Sigmoid colon (tissue), 7 donors: ENCODE data around the gene ETV5. TPM values are rescaled to one million over a fixed set of nuclear protein-coding genes. Genes with fewer than 3 reads are reported as not detected.

Source experiments
- DNase-seq: peaks from one replicate; pipeline ENCODE4 v3.0.0-alpha.2; 2019
- H3K27ac ChIP-seq, 4 donors: fragments of 200-600 bp; sonication (generic); one replicate each; pipeline ENCODE4 v1.5.1; 2016 to 2019; ENCODE audit warnings: mild to moderate bottlenecking in 1 of 4
- H3K27me3 ChIP-seq, 3 donors: fragments of 200-600 bp; sonication (generic); one replicate each; pipeline ENCODE4 v1.5.1; 2019; ENCODE audit warnings: mild to moderate bottlenecking in 1 of 3
- H3K36me3 ChIP-seq, 4 donors: fragments of 200-600 bp; sonication (generic); one replicate each; pipeline ENCODE4 v1.5.1; 2016 to 2019
- H3K4me1 ChIP-seq, 4 donors: fragments of 200-600 bp; sonication (generic); one replicate each; pipeline ENCODE4 v1.5.1; 2017 to 2019
- H3K4me3 ChIP-seq, 4 donors: fragments of 200-600 bp; sonication (generic); one replicate each; pipeline ENCODE4 v1.5.1; 2017 to 2019; ENCODE audit warnings: mild to moderate bottlenecking in 2 of 4, moderate library complexity in 1 of 4
- H3K9me3 ChIP-seq, 4 donors: fragments of 200-600 bp in 3 of 4; sonication (generic) in 3 of 4; one replicate each; pipeline versions ENCODE4 v1.5.1 to v1.6.1; 2013 to 2019
- EP300 ChIP-seq, 4 donors: sonication (generic); formaldehyde crosslinking; IDR thresholded peaks; one replicate each; pipeline ENCODE4 v1.6.1; 2017; ENCODE audit warnings: antibody characterized with exemption in 4 of 4
- POLR2A ChIP-seq, 2 donors: fragments of 450-650 bp; IDR thresholded peaks; one replicate each; pipeline ENCODE4 v1.6.1; 2016; ENCODE audit warnings: antibody characterized with exemption in 2 of 2, mild to moderate bottlenecking in 2 of 2, moderate library complexity in 2 of 2
- POLR2AphosphoS5 ChIP-seq, 4 donors: sonication (generic); formaldehyde crosslinking; IDR thresholded peaks; one replicate each; pipeline ENCODE4 v1.6.1; 2017; ENCODE audit warnings: antibody characterized with exemption in 4 of 4
- WGBS, 2 donors: extraction: QIAGEN DNeasy Blood & Tissue Kit; methylation state at CpG; one replicate each; pipeline ENCODE4 v1.1.7; 2013; 5-methylcytosine and 5-hydroxymethylcytosine counted together
- intact Hi-C: fragments of 100-400 bp; cut with DNase I; formaldehyde crosslinking; loops from one replicate; pipeline ENCODE4 v1.15.1; 2023
- polyA plus RNA-seq, 3 donors: library from polyadenylated mRNA; stranded (reverse); fragments of 200-250 nt; gene quantifications; one replicate each; pipeline ENCODE4 v1.2.3, GENCODE V29; 2013
- total RNA-seq, 4 donors: library from RNA; depleted of rRNA; stranded (reverse); fragments of >200 nt; gene quantifications; one replicate each; pipeline ENCODE4 v1.1.0, GENCODE V29; 2016
- TF ChIP-seq, protein P1 (sequence below), 4 experiments: fragments of 450-650 bp in 3 of 4; fragments of 200-600 bp in 1 of 4; IDR thresholded peaks; one replicate each; pipeline ENCODE4 v1.5.1; 2016 to 2019; ENCODE audit warnings: antibody characterized with exemption in 4 of 4, mild to moderate bottlenecking in 3 of 4, moderate library complexity in 2 of 4
- donor health status: healthy with polysubstance abuse.
- donor health status: Bipolar disorder and iron deficiency.
- donor health status: healthy.

The ETV5 gene
- total RNA-seq (1 to 10 TPM; 5.8 to 7.8 (median 6.9) TPM), polyA plus RNA-seq (1 to 10 TPM; 2.3 to 8.4 (median 6.0) TPM)

GRCh38 chr3:186108941-186109865 lies at the start of gene ETV5:
TSS of gene ETV5 (minus strand) at chr3:186109089. CDS start at chr3:186105868, 3,221 bp downstream.
- Histone ChIP-seq H3K27me3 (peaks cover 0 to 47% (median 30%) of the 10 kb centered on the region in 3 donors), H3K4me1 (peaks cover 0 to 41% (median 34%) of the 10 kb centered on the region in 4 donors), H3K9me3 (no peaks in the 10 kb centered on the region), H3K27ac (peak within 1 kb of the TSS; percentile 77 to 87 (median 83)), H3K4me3 (peak within 1 kb of the TSS; percentile 54 to 70 (median 64)), H3K36me3 (no peaks in the 10 kb centered on the region)
- no peak for TF ChIP-seq EP300 (IDR thresholded peaks at IDR 0.05)
- TF ChIP-seq, protein P1, sequence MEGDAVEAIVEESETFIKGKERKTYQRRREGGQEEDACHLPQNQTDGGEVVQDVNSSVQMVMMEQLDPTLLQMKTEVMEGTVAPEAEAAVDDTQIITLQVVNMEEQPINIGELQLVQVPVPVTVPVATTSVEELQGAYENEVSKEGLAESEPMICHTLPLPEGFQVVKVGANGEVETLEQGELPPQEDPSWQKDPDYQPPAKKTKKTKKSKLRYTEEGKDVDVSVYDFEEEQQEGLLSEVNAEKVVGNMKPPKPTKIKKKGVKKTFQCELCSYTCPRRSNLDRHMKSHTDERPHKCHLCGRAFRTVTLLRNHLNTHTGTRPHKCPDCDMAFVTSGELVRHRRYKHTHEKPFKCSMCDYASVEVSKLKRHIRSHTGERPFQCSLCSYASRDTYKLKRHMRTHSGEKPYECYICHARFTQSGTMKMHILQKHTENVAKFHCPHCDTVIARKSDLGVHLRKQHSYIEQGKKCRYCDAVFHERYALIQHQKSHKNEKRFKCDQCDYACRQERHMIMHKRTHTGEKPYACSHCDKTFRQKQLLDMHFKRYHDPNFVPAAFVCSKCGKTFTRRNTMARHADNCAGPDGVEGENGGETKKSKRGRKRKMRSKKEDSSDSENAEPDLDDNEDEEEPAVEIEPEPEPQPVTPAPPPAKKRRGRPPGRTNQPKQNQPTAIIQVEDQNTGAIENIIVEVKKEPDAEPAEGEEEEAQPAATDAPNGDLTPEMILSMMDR (IDR thresholded peaks at IDR 0.05), result peak in 1 of 4 experiments; percentile 1
- peak; percentile 29 to 31 for TF ChIP-seq POLR2A (IDR thresholded peaks at IDR 0.05)
- peak; percentile 45 to 80 (median 72) for TF ChIP-seq POLR2AphosphoS5 (IDR thresholded peaks at IDR 0.05)
- WGBS, 2 donors, result 0% methylated on average over 63 of the region's 63 CpGs
- intact Hi-C loops, result loop anchor here (2.0 to 5.0 kb wide), 3 partner anchors 172 to 718 kb away; partner anchors contain the start of gene TBCCD1
- DNase-seq, result peak; percentile 100

DNA sequence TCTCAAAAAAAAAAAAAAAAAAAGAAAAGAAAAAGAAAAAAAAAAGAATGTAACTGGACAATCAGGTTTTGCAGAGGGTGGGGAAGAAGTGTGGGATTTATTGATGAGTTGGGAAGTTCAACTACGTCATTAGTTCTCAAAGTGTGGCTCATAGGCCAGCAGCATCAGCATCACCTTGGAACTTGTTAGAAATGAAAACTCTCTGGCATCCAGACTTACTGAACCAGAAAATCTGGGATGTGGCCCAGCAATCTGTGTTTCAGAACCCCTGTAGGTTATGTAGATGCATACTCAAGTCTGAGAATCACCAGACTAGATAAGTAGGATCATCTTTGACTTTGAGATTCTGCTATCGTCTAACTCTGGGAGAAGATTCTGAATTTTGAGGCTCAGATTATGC lies 45.8 kb upstream of the ETV5 start:
- TF ChIP-seq POLR2AphosphoS5 (IDR thresholded peaks at IDR 0.05), result no peak
- no peak for TF ChIP-seq POLR2A (IDR thresholded peaks at IDR 0.05)
- no peak for TF ChIP-seq EP300 (IDR thresholded peaks at IDR 0.05)
- TF ChIP-seq, protein P1 (IDR thresholded peaks at IDR 0.05), result no peak
- no peak overlapping the region for H3K27ac ChIP-seq
- peaks cover 0 to 9% (median 0%) of the 10 kb centered on the region in 4 donors for H3K36me3 ChIP-seq
- no peak overlapping the region for H3K4me3 ChIP-seq
- intact Hi-C loops, result no loop called here
- no peak for DNase-seq
- H3K9me3 ChIP-seq, result no peaks in the 10 kb centered on the region
- H3K4me1 ChIP-seq, result no peaks in the 10 kb centered on the region
- 80 to 91% methylated on average over 2 of the region's 2 CpGs for WGBS, 2 donors
- no peaks in the 10 kb centered on the region for H3K27me3 ChIP-seq

- peaks cover 0 to 15% (median 0%) of the 10 kb centered on the region in 4 donors for H3K36me3 ChIP-seq
- TF ChIP-seq EP300 (IDR thresholded peaks at IDR 0.05), result no peak
- TF ChIP-seq, protein P1 (IDR thresholded peaks at IDR 0.05), result no peak
- no peak for TF ChIP-seq POLR2AphosphoS5 (IDR thresholded peaks at IDR 0.05)
- TF ChIP-seq POLR2A (IDR thresholded peaks at IDR 0.05), result no peak
Observed at GRCh38 chr3:186152889-186153292, 44.0 kb upstream of the ETV5 start.

GRCh38 chr3:186152361-186152798 lies 43.5 kb upstream of the ETV5 start:
- DNase-seq, result no peak
- Histone ChIP-seq H3K4me3 (no peak overlapping the region), H3K9me3 (no peaks in the 10 kb centered on the region), H3K36me3 (peaks cover 0 to 15% (median 0%) of the 10 kb centered on the region in 4 donors), H3K4me1 (no peaks in the 10 kb centered on the region), H3K27me3 (no peaks in the 10 kb centered on the region), H3K27ac (no peak overlapping the region)
- TF ChIP-seq POLR2AphosphoS5 (IDR thresholded peaks at IDR 0.05), result no peak
- TF ChIP-seq, protein P1 (IDR thresholded peaks at IDR 0.05), result no peak
- TF ChIP-seq POLR2A (IDR thresholded peaks at IDR 0.05), result no peak
- no peak for TF ChIP-seq EP300 (IDR thresholded peaks at IDR 0.05)
- intact Hi-C loops, result no loop called here
- 68 to 78% methylated on average over 8 of the region's 8 CpGs for WGBS, 2 donors

More at GRCh38 chr3:186152889-186153292, 44.0 kb upstream of the ETV5 start:
- DNase-seq, result no peak
- H3K9me3 ChIP-seq, result no peaks in the 10 kb centered on the region
- no peak overlapping the region for H3K27ac ChIP-seq
- no peaks in the 10 kb centered on the region for H3K4me1 ChIP-seq
- no peak overlapping the region for H3K4me3 ChIP-seq
- intact Hi-C loops, result no loop called here
- 29 to 58% methylated on average over 9 of the region's 9 CpGs for WGBS, 2 donors
- no peaks in the 10 kb centered on the region for H3K27me3 ChIP-seq
